ENCODE data around the gene CGREF1. TPM values are rescaled to one million over a fixed set of nuclear protein-coding genes. Genes with fewer than 3 reads are reported as not detected.

The CGREF1 gene
- total RNA-seq, 2 donors from 2014 or later = 1.3 to 3.1 TPM

GRCh38 chr2:27092696-27093429 lies 26.1 kb downstream of the CGREF1 start:
- Histone ChIP-seq H3K9me3 (no peaks in the 10 kb centered on the region), H3K36me3 (no peaks in the 10 kb centered on the region), H3K4me1 (peaks cover 15% of the 10 kb centered on the region), H3K27ac (no peak overlapping the region), H3K4me3 (no peak overlapping the region), H3K9ac (ENCODE audit: low read depth in 2 of 2, low read length in 2 of 2) (no peak overlapping the region), H3K27me3 (no peaks in the 10 kb centered on the region)
- intact Hi-C loops (cut with DNase I) = no loop called here
- peak; percentile 53 for DNase-seq
- TF ChIP-seq, protein P1, sequence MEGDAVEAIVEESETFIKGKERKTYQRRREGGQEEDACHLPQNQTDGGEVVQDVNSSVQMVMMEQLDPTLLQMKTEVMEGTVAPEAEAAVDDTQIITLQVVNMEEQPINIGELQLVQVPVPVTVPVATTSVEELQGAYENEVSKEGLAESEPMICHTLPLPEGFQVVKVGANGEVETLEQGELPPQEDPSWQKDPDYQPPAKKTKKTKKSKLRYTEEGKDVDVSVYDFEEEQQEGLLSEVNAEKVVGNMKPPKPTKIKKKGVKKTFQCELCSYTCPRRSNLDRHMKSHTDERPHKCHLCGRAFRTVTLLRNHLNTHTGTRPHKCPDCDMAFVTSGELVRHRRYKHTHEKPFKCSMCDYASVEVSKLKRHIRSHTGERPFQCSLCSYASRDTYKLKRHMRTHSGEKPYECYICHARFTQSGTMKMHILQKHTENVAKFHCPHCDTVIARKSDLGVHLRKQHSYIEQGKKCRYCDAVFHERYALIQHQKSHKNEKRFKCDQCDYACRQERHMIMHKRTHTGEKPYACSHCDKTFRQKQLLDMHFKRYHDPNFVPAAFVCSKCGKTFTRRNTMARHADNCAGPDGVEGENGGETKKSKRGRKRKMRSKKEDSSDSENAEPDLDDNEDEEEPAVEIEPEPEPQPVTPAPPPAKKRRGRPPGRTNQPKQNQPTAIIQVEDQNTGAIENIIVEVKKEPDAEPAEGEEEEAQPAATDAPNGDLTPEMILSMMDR (IDR thresholded peaks at IDR 0.05) = no peak

DNA sequence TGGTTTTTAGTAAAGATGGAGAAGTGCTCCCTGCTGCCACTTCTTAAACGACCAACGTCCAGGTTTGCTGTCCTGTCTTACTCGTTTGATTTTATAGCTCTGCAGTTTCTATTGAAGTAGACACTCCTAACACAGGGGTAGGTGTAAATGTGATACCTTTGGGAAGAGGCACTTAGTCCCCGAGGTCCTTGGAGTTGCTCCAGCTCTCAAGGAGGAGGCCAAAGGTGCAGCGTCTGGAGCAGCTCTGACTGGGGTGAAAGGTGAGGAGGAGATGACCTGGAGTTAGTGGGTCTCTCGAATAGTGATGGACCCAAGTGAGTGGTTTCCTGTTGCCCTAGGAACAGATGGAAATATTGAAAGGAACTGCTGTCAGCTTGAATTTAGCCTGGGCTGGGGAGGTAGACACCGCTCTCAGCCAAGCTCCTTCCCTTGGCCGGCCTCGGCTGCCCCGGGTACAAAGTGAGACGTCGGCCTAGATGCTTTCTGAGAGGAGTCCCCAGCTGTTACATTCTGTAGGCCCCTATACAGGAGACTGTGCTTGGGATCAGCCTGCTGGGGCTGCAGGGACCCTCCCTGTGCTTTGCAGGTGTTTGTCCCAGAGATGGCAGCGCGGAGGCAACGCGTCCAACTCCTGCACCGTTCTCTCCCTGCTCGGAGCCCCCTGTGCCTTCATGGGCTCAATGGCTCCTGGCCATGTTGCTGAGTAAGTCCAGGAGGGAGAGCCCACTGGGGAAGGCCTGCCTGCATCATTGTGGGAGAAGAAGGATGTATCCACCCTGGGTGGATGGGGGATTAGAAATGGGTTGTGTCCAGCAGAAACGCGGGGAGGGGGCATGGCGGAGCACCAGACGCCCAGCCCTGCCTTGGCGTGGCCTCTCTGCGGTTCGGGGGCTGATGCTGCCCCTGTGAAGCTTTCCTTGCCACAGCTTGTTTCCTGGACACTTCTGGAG lies 26.9 kb downstream of the CGREF1 start:
- Histone ChIP-seq H3K4me1 (peaks cover 22% of the 10 kb centered on the region), H3K9me3 (no peaks in the 10 kb centered on the region), H3K27ac (no peak overlapping the region), H3K9ac (ENCODE audit: low read depth in 2 of 2, low read length in 2 of 2) (no peak overlapping the region), H3K4me3 (no peak overlapping the region), H3K27me3 (no peaks in the 10 kb centered on the region), H3K36me3 (no peaks in the 10 kb centered on the region)
- TF ChIP-seq, protein P1 (IDR thresholded peaks at IDR 0.05) = no peak
- DNase-seq = no peak
- intact Hi-C loops (cut with DNase I) = no loop called here

DNA sequence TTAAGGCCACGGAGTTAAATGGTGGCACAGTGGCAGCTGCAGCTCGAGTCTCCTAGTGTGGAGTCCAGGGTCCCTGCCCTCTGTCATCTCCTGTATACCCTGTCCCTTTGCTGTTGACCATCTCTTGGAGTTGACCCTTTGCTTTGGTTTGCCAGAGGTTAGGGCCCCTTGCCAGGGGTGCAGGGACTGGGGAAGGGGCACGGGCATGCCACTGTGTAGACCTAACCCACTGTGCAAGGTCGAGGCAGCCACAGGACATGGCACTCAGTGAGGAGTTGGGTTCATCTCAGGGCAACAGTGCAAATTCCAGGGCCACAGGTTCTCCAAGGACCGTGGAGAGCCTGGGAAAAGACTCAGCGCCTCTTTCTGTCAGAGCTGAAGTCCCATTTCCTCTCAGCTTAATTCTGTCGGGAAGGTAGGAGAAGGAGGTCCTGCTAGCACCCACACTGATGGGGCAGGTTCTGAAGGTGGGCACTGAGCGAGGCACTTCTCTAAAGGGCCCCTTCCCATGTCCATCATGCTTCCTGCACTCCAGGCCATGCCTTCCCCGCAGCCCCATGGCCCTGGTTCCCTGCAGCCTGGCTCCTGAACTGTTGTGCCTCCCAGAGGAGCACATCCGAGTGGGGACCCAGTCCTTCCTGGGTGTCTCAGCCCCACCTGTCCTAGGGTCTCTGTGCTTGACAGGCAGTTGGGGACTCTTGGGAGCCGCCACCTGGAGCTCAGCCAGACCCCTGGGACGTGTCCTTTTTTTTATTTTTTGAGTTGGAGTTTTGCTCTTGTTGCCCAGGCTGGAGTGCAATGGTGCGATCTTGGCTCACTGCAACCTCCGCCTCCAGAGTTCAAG lies 29.6 kb downstream of the CGREF1 start:
- peaks cover 23% of the 10 kb centered on the region for H3K4me1 ChIP-seq
- H3K9ac ChIP-seq (ENCODE audit: low read depth in 2 of 2, low read length in 2 of 2) = no peak overlapping the region
- no peaks in the 10 kb centered on the region for H3K27me3 ChIP-seq
- H3K9me3 ChIP-seq = no peaks in the 10 kb centered on the region
- intact Hi-C loops (cut with DNase I) = loop anchor here (10.0 kb wide), 1 partner anchor 55 kb away; the partner anchor contains the start of gene TMEM214
- H3K36me3 ChIP-seq = no peaks in the 10 kb centered on the region
- no peak for DNase-seq
- TF ChIP-seq, protein P1 (IDR thresholded peaks at IDR 0.05) = no peak
- no peak overlapping the region for H3K27ac ChIP-seq
- H3K4me3 ChIP-seq = no peak overlapping the region

GRCh38 chr2:27088634-27089033 lies 30.3 kb downstream of the CGREF1 start:
- H3K36me3 ChIP-seq = no peaks in the 10 kb centered on the region
- intact Hi-C loops (cut with DNase I) = loop anchor here (10.0 kb wide), 1 partner anchor 54 kb away; the partner anchor contains the start of gene TMEM214
- no peak overlapping the region for H3K27ac ChIP-seq
- TF ChIP-seq, protein P1 (IDR thresholded peaks at IDR 0.05) = no peak
- H3K9me3 ChIP-seq = no peaks in the 10 kb centered on the region
- no peak overlapping the region for H3K9ac ChIP-seq (ENCODE audit: low read depth in 2 of 2, low read length in 2 of 2)
- H3K4me1 ChIP-seq = peaks cover 19% of the 10 kb centered on the region
- no peak overlapping the region for H3K4me3 ChIP-seq
- H3K27me3 ChIP-seq = no peaks in the 10 kb centered on the region
- DNase-seq = no peak

Measured in colonic mucosa (tissue), 4 donors.